Erythroblast (primary cell): ENCODE results near the gene CACNA1E.

Experiments
- GATA1 ChIP-seq: IDR thresholded peaks from 2 replicates; pipeline ENCODE4 v1.6.1; 2011; ENCODE audit warnings: low read depth, mild to moderate bottlenecking, control low read depth, low read length, moderate library complexity
- POLR2A ChIP-seq: IDR thresholded peaks from 2 replicates; pipeline ENCODE4 v1.6.1; 2011; ENCODE audit warnings: mild to moderate bottlenecking, low read length

GRCh38 chr1:181440510-181440909 is 42.8 kb upstream of the CACNA1E start:
- TF ChIP-seq POLR2A (no peak), GATA1 (no peak)
